Suprapubic skin (tissue), 4 donors: ENCODE data around the gene BTF3. TPM values are rescaled to one million over a fixed set of nuclear protein-coding genes. Genes with fewer than 3 reads are reported as not detected.
A peak's percentile ranks its signal among the peaks of the same experiment; 100 is the strongest.

Experiments used
- DNase-seq, 2 donors: peaks; one replicate each; pipeline ENCODE4 v3.0.0-alpha.2; 2019; ENCODE audit warnings: low spot score in 2 of 2
- H3K27ac ChIP-seq: fragments of 200-600 bp; sonication (generic); one replicate; pipeline ENCODE4 v1.5.1; 2019
- H3K27me3 ChIP-seq: fragments of 200-600 bp; sonication (generic); one replicate; pipeline ENCODE4 v1.5.1; 2019
- H3K36me3 ChIP-seq: fragments of 200-600 bp; sonication (generic); one replicate; pipeline ENCODE4 v1.5.1; 2019
- H3K4me1 ChIP-seq: fragments of 200-600 bp; sonication (generic); one replicate; pipeline ENCODE4 v1.5.1; 2019
- H3K4me3 ChIP-seq: fragments of 200-600 bp; sonication (generic); one replicate; pipeline ENCODE4 v1.5.1; 2019; ENCODE audit warnings: mild to moderate bottlenecking
- H3K9me3 ChIP-seq: fragments of 200-600 bp; sonication (generic); one replicate; pipeline ENCODE4 v1.5.1; 2019
- CTCF ChIP-seq, 2 donors: fragments of 200-600 bp in 1 of 2; fragments of 450-650 bp in 1 of 2; sonication (generic) in 1 of 2; IDR thresholded peaks; one replicate each; pipeline ENCODE4 v1.5.1; 2016 to 2019; ENCODE audit warnings: antibody characterized with exemption in 2 of 2, mild to moderate bottlenecking in 1 of 2, moderate library complexity in 1 of 2
- EP300 ChIP-seq: sonication (generic); formaldehyde crosslinking; IDR thresholded peaks from one replicate; pipeline ENCODE4 v1.6.1; 2017; ENCODE audit warnings: antibody characterized with exemption
- POLR2A ChIP-seq, 2 donors: fragments of 450-650 bp; IDR thresholded peaks; one replicate each; pipeline ENCODE4 v1.6.1; 2017; ENCODE audit warnings: antibody characterized with exemption in 2 of 2, mild to moderate bottlenecking in 2 of 2, moderate library complexity in 2 of 2
- POLR2AphosphoS5 ChIP-seq, 3 donors: sonication (generic); formaldehyde crosslinking; IDR thresholded peaks; one replicate each; pipeline ENCODE4 v1.6.1; 2017; ENCODE audit warnings: antibody characterized with exemption in 3 of 3
- WGBS: methylation state at CpG from one replicate; pipeline ENCODE4 v1.1.5; 2018; 5-methylcytosine and 5-hydroxymethylcytosine counted together
- total RNA-seq, 4 donors: library from RNA; depleted of rRNA; stranded (reverse); fragments of >200 nt; gene quantifications; one replicate each; pipeline ENCODE4 v1.1.0, GENCODE V29; 2016

BTF3 gene
- total RNA-seq, 4 donors from 2014 or later, result 473 to 851 (median 620) TPM

GRCh38 chr5:73493421-73493820 is 4.8 kb upstream of the BTF3 start:
- WGBS, result 81% methylated on average over 3 of the region's 3 CpGs
- peaks cover 14% of the 10 kb centered on the region for H3K4me1 ChIP-seq
- no peaks in the 10 kb centered on the region for H3K36me3 ChIP-seq
- H3K9me3 ChIP-seq, result no peaks in the 10 kb centered on the region
- no peak for DNase-seq
- H3K27me3 ChIP-seq, result no peaks in the 10 kb centered on the region
- TF ChIP-seq CTCF (IDR thresholded peaks at IDR 0.05) (no peak), EP300 (no peak), POLR2AphosphoS5 (IDR thresholded peaks at IDR 0.05) (no peak), POLR2A (IDR thresholded peaks at IDR 0.05) (no peak)
- no peak overlapping the region for H3K27ac ChIP-seq
- H3K4me3 ChIP-seq, result no peak overlapping the region

GRCh38 chr5:73494721-73495120 is 3.5 kb upstream of the BTF3 start:
- Histone ChIP-seq H3K4me3 (no peak overlapping the region), H3K9me3 (no peaks in the 10 kb centered on the region), H3K27me3 (no peaks in the 10 kb centered on the region), H3K4me1 (peaks cover 21% of the 10 kb centered on the region), H3K36me3 (no peaks in the 10 kb centered on the region), H3K27ac (no peak overlapping the region)
- TF ChIP-seq CTCF (IDR thresholded peaks at IDR 0.05), result no peak
- no peak for TF ChIP-seq EP300
- no peak for TF ChIP-seq POLR2A (IDR thresholded peaks at IDR 0.05)
- no peak for TF ChIP-seq POLR2AphosphoS5 (IDR thresholded peaks at IDR 0.05)
- no peak for DNase-seq

- Histone ChIP-seq H3K27ac (no peak overlapping the region), H3K36me3 (no peaks in the 10 kb centered on the region), H3K27me3 (no peaks in the 10 kb centered on the region), H3K4me3 (no peak overlapping the region), H3K9me3 (no peaks in the 10 kb centered on the region), H3K4me1 (peaks cover 32% of the 10 kb centered on the region)
- no peak for DNase-seq
- no peak for TF ChIP-seq EP300
- TF ChIP-seq POLR2A (IDR thresholded peaks at IDR 0.05), result no peak
- TF ChIP-seq CTCF (IDR thresholded peaks at IDR 0.05), result no peak
- no peak for TF ChIP-seq POLR2AphosphoS5 (IDR thresholded peaks at IDR 0.05)
- 87% methylated on average over 4 of the region's 4 CpGs for WGBS
Measured at GRCh38 chr5:73495772-73496335, 2.4 kb upstream of the BTF3 start.

DNA sequence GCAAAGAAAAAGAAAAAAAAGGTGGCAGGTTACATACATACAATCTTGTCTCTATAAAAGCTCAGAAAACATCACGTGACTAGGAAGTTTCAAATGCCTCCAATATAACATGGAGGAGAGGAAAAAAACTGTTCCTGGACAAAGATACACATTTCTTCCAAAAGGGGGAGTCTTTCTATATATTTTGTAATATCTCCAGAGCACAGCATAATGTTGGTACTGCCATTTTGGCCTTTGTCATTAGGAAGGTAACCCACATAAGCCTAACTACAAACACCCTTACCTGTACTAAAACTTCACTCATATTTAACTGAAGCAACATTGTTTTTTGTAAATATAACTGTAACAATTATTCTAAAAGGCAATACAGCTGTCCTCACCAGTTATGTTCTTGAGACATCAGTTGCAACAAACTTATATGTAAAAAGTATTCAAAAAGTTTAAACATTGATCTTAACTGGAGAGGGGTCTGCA is 1.2 kb upstream of the BTF3 start:
- Histone ChIP-seq H3K27ac (no peak overlapping the region), H3K4me1 (peaks cover 35% of the 10 kb centered on the region), H3K36me3 (peaks cover 5% of the 10 kb centered on the region), H3K27me3 (no peaks in the 10 kb centered on the region), H3K4me3 (no peak overlapping the region), H3K9me3 (no peaks in the 10 kb centered on the region)
- TF ChIP-seq EP300, result no peak
- no peak for TF ChIP-seq POLR2AphosphoS5 (IDR thresholded peaks at IDR 0.05)
- TF ChIP-seq CTCF (IDR thresholded peaks at IDR 0.05), result no peak
- no peak for TF ChIP-seq POLR2A (IDR thresholded peaks at IDR 0.05)
- DNase-seq, result no peak
- WGBS, result 40% methylated on average over 1 of the region's 1 CpG

- no peak for DNase-seq
- peaks cover 11% of the 10 kb centered on the region for H3K36me3 ChIP-seq
- TF ChIP-seq EP300 (no peak), POLR2A (IDR thresholded peaks at IDR 0.05) (no peak), CTCF (IDR thresholded peaks at IDR 0.05) (no peak), POLR2AphosphoS5 (IDR thresholded peaks at IDR 0.05) (no peak)
- H3K27ac ChIP-seq, result peak overlapping the region; percentile 96
- H3K4me1 ChIP-seq, result peaks cover 35% of the 10 kb centered on the region
- H3K4me3 ChIP-seq, result peak overlapping the region; percentile 89
- H3K9me3 ChIP-seq, result no peaks in the 10 kb centered on the region
- WGBS, result 39% methylated on average over 16 of the region's 16 CpGs
- no peaks in the 10 kb centered on the region for H3K27me3 ChIP-seq
Measured at GRCh38 chr5:73497497-73498056, 665 bp upstream of the BTF3 start.
